Osteoblast (primary cell): Measurements from ENCODE around the gene CXXC5. TPM values are rescaled to one million over a fixed set of nuclear protein-coding genes. Genes with fewer than 3 reads are reported as not detected.

Experiments used
- DNase-seq: peaks from one replicate; pipeline ENCODE4 v3.0.0; 2011; ENCODE audit warnings: low spot score, mixed read lengths; ENCODE audit not compliant: insufficient read length; ENCODE audit errors: missing footprints
- H2AFZ ChIP-seq: 2 replicates; pipeline ENCODE4 v1.6.0; 2011; ENCODE audit warnings: mild to moderate bottlenecking, low read length
- H3K27ac ChIP-seq: 2 replicates; pipeline ENCODE4 v1.5.1; 2011; ENCODE audit warnings: mild to moderate bottlenecking, low read depth, low read length, moderate library complexity
- H3K27me3 ChIP-seq: 2 replicates; pipeline ENCODE4 v1.6.0; 2012; ENCODE audit warnings: mild to moderate bottlenecking, control low read depth, inconsistent platforms, low read length, moderate library complexity; ENCODE audit not compliant: insufficient read depth
- H3K36me3 ChIP-seq: 2 replicates; pipeline ENCODE4 v1.5.1; 2011; ENCODE audit warnings: mild to moderate bottlenecking, low read length, control low read depth, moderate library complexity; ENCODE audit not compliant: insufficient read depth
- H3K4me1 ChIP-seq: 2 replicates; pipeline ENCODE4 v1.5.1; 2011; ENCODE audit warnings: mild to moderate bottlenecking, low read length, control low read depth, moderate library complexity; ENCODE audit not compliant: insufficient read depth
- H3K4me2 ChIP-seq: 2 replicates; pipeline ENCODE4 v1.6.0; 2011; ENCODE audit warnings: mild to moderate bottlenecking, low read length; ENCODE audit not compliant: insufficient read depth
- H3K4me3 ChIP-seq: fragments of 200-600 bp; sonication (generic); 3 replicates; pipeline ENCODE4 v1.5.1; 2012; ENCODE audit warnings: mild to moderate bottlenecking, low read length, inconsistent platforms; ENCODE audit not compliant: insufficient read depth
- H3K79me2 ChIP-seq: 2 replicates; pipeline ENCODE4 v1.6.0; 2012; ENCODE audit warnings: mild to moderate bottlenecking, low read length, control low read depth, inconsistent platforms; ENCODE audit not compliant: insufficient read depth
- H3K9me3 ChIP-seq: 2 replicates; pipeline ENCODE4 v1.5.1; 2011; ENCODE audit warnings: low read depth, low read length, control low read depth
- H4K20me1 ChIP-seq: 2 replicates; pipeline ENCODE4 v1.6.0; 2012; ENCODE audit warnings: mild to moderate bottlenecking, low read length, control low read depth; ENCODE audit not compliant: insufficient read depth
- CTCF ChIP-seq: IDR thresholded peaks from 2 replicates; pipeline ENCODE4 v1.5.1; 2011; ENCODE audit warnings: mild to moderate bottlenecking, low read depth, low read length, moderate library complexity; ENCODE audit errors: extremely low read depth
- total RNA-seq: library from RNA; depleted of rRNA; stranded (reverse); fragments of >200 nt; gene quantifications from 2 replicates; pipeline ENCODE4 v1.2.3, GENCODE V29; 2012

CXXC5 gene
- total RNA-seq, 1 donor: 186 TPM

DNA sequence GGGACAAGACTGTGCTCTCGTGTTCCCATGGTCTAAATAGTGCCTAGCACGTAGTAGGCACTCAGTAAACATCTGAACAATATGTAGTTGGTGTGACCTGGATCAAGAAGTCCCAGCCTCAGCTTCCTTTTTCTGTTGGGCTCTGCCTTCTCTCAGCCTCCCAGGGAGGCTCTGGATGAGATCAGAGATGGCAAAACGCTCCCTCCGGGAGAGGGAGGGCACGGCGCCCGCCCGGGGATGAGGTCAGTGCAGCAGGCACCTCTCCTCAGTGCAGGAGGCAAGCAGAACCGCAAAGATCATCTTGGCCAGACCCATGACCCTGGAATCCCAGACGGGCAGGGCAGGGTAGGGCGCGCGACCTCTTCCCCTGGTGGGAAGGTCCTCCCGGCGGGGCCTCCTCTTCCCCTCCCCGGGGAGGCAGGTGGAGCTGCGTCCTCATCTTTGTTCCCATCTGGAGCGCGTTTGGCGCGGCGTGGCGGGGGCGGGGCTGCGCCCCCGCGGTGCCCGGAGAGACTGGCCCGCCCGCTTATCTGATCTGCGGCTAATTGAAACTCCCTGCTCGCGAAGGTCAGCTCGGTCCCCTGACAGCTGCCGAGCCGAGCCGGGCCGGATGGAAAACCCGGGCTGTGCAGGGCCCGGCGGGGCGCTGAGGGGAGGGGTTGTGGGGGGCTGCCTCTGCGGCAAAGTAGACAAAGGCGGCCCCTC is 60.9 kb downstream of the CXXC5 start:
- H2AFZ ChIP-seq: no peak overlapping the region
- TF ChIP-seq CTCF: no peak
- peak overlapping the region; percentile 37 for H3K27ac ChIP-seq
- H3K27me3 ChIP-seq: no peaks in the 10 kb centered on the region
- H4K20me1 ChIP-seq: no peaks in the 10 kb centered on the region
- no peaks in the 10 kb centered on the region for H3K79me2 ChIP-seq
- H3K36me3 ChIP-seq: no peaks in the 10 kb centered on the region
- DNase-seq: peak; percentile 96
- H3K4me3 ChIP-seq: peak overlapping the region; percentile 37
- peaks cover 3% of the 10 kb centered on the region for H3K9me3 ChIP-seq
- peak overlapping the region; percentile 39 for H3K4me2 ChIP-seq
- peaks cover 27% of the 10 kb centered on the region for H3K4me1 ChIP-seq

DNA sequence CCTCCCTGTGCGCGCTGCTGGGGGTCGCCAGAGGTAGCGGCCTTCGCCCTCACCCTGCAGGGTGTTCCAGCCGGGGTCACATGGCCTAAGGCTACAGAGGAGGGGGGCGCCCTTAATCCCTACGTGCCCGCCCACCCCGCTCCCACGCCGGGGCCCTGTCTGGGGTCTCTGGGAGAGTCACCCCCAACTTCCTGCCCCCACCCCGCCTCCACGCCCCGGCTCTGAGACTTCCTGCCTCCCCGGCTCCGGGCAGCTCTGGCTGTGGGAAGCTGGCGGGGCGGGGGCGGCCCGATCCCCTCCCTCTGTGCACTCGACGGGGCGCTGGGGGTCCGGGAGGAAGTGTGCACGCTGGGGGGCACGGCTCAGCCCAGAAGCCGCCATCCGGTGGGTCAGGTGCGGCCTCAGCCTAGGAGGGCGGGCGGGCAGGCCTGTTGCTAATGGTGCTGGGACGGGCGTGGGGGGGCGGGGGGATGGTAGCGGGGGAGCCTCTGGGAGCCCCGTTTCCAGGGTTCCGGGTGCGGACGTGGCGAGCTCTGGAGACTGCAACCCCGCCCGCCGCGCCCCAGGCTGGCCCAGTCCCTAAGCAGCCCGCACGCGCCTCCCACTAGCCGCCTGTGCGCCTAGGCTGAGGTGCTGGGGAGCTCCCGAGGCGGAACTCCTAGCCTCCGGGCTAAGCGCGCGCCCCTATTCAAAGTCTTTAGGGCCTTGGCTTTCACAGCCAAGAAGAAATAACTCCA is 61.6 kb downstream of the CXXC5 start:
- Histone ChIP-seq H3K27ac (peak overlapping the region; percentile 37), H3K4me3 (peak overlapping the region; percentile 37), H3K4me2 (peak overlapping the region; percentile 39), H3K9me3 (peaks cover 3% of the 10 kb centered on the region), H2AFZ (no peak overlapping the region), H4K20me1 (no peaks in the 10 kb centered on the region), H3K27me3 (no peaks in the 10 kb centered on the region), H3K4me1 (peaks cover 27% of the 10 kb centered on the region), H3K79me2 (no peaks in the 10 kb centered on the region), H3K36me3 (no peaks in the 10 kb centered on the region)
- no peak for TF ChIP-seq CTCF
- peak; percentile 81 for DNase-seq

- Histone ChIP-seq H4K20me1 (no peaks in the 10 kb centered on the region), H3K9me3 (peaks cover 3% of the 10 kb centered on the region), H2AFZ (no peak overlapping the region), H3K4me2 (peak overlapping the region; percentile 90), H3K27ac (peak overlapping the region; percentile 41), H3K4me1 (peaks cover 27% of the 10 kb centered on the region), H3K4me3 (peak overlapping the region; percentile 70), H3K36me3 (no peaks in the 10 kb centered on the region), H3K79me2 (no peaks in the 10 kb centered on the region), H3K27me3 (no peaks in the 10 kb centered on the region)
- no peak for TF ChIP-seq CTCF
- peak; percentile 96 for DNase-seq
Measured at GRCh38 chr5:139710319-139711066, 62.3 kb downstream of the CXXC5 start.
